OCI-LY7 (cell line): Measurements from ENCODE around the gene IGF1R. TPM values are rescaled to one million over a fixed set of nuclear protein-coding genes. Genes with fewer than 3 reads are reported as not detected.

Experiments
- BruUV-seq: library from RNA; stranded (reverse); fragments of 400-500 nt; replicated peaks from 2 replicates; lab custom pipeline; 2021; lab: Mats Ljungman, UMichigan
- CTCF ChIA-PET: fragments of 300-600 bp; sonication (Branson Sonifier 250); formaldehyde crosslinking; loops from one replicate; lab custom pipeline; 2022; ENCODE audit warnings: antibody characterized with exemption; ENCODE audit not compliant: unreplicated experiment; lab: Charles Lee
- POLR2A ChIA-PET: fragments of 300-600 bp; sonication (Branson Sonifier 250); formaldehyde crosslinking; loops from one replicate; lab custom pipeline; 2022; ENCODE audit warnings: antibody characterized with exemption; lab: Charles Lee
- DNase-seq: peaks from one replicate; pipeline ENCODE4 v3.0.0-alpha.2; 2015; ENCODE audit warnings: low spot score
- H2AFZ ChIP-seq: fragments of 200-600 bp; sonication (generic), shearing (Covaris generic); 2 replicates; pipeline ENCODE4 v1.6.1; 2014; ENCODE audit warnings: mild to moderate bottlenecking, antibody characterized with exemption, low read length, moderate library complexity
- H3K27ac ChIP-seq: fragments of 200-600 bp; sonication (generic); 2 replicates; pipeline ENCODE4 v1.5.1; 2014; ENCODE audit warnings: mixed run types, low read depth, mild to moderate bottlenecking, moderate library complexity, low read length, inconsistent platforms; ENCODE audit not compliant: poor library complexity, severe bottlenecking
- H3K36me3 ChIP-seq: fragments of 200-600 bp; sonication (generic); 2 replicates; pipeline ENCODE4 v1.6.1; 2014; ENCODE audit warnings: mild to moderate bottlenecking, antibody characterized with exemption, low read length, moderate library complexity, mixed read lengths; ENCODE audit not compliant: insufficient read depth
- H3K4me1 ChIP-seq: fragments of 200-600 bp; sonication (generic); 2 replicates; pipeline ENCODE4 v1.5.1; 2014; ENCODE audit warnings: mild to moderate bottlenecking, low read length; ENCODE audit not compliant: insufficient read depth, poor library complexity, severe bottlenecking
- H3K4me2 ChIP-seq: fragments of 200-600 bp; sonication (generic); 2 replicates; pipeline ENCODE4 v1.6.1; 2014; ENCODE audit warnings: mild to moderate bottlenecking, low read length
- H3K4me3 ChIP-seq: fragments of 200-600 bp; sonication (generic); 2 replicates; pipeline ENCODE4 v1.5.1; 2014; ENCODE audit warnings: mild to moderate bottlenecking, low read depth, low read length; ENCODE audit not compliant: poor library complexity, severe bottlenecking
- H3K79me2 ChIP-seq: fragments of 200-600 bp; sonication (generic); 2 replicates; pipeline ENCODE4 v1.6.1; 2016; ENCODE audit warnings: low read depth, mild to moderate bottlenecking, low read length, moderate library complexity, mixed read lengths; ENCODE audit not compliant: insufficient read depth
- H3K9me2 ChIP-seq: fragments of 200-600 bp; sonication (generic); 2 replicates; pipeline ENCODE4 v1.6.1; 2016; ENCODE audit warnings: mild to moderate bottlenecking, low read length, mixed read lengths; ENCODE audit not compliant: insufficient read depth
- H3K9me3 ChIP-seq: fragments of 200-600 bp; sonication (generic); 2 replicates; pipeline ENCODE4 v1.6.1; 2014; ENCODE audit warnings: mild to moderate bottlenecking, mixed run types, low read length, mixed read lengths
- H4K20me1 ChIP-seq: fragments of 200-600 bp; sonication (generic); 2 replicates; pipeline ENCODE4 v1.6.1; 2014; ENCODE audit warnings: mild to moderate bottlenecking, antibody characterized with exemption, low read length, moderate library complexity, mixed read lengths; ENCODE audit not compliant: insufficient read depth
- EZH2phosphoT487 ChIP-seq: fragments of 200-600 bp; sonication (generic); IDR thresholded peaks from 2 replicates; pipeline ENCODE4 v1.6.1; 2018; ENCODE audit warnings: low read depth, borderline replicate concordance, mild to moderate bottlenecking, mixed run types, antibody characterized with exemption, low read length, moderate library complexity, mixed read lengths
- intact Hi-C: fragments of 100-400 bp; cut with micrococcal nuclease; formaldehyde crosslinking; loops from one replicate; pipeline ENCODE4 v1.10.0; 2022; ENCODE audit not compliant: unreplicated experiment
- total RNA-seq, 2 experiments: library from RNA; depleted of rRNA in 1 of 2; stranded (reverse); fragments of >200 nt in 1 of 2; shearing (Covaris generic) in 1 of 2; gene quantifications; 2 replicates each; pipeline ENCODE4 v1.2.3, GENCODE V29; 2014 to 2022
- TF ChIP-seq, protein P1 (sequence below): fragments of 200-600 bp; sonication (generic); conservative IDR thresholded peaks from 2 replicates; pipeline ENCODE4 v1.5.1; 2014; ENCODE audit warnings: mild to moderate bottlenecking, antibody characterized with exemption, low read length, moderate library complexity, mixed read lengths

The IGF1R gene
- total RNA-seq, 2 experiments from 2014 or later: 26.5 to 29.1 TPM

DNA sequence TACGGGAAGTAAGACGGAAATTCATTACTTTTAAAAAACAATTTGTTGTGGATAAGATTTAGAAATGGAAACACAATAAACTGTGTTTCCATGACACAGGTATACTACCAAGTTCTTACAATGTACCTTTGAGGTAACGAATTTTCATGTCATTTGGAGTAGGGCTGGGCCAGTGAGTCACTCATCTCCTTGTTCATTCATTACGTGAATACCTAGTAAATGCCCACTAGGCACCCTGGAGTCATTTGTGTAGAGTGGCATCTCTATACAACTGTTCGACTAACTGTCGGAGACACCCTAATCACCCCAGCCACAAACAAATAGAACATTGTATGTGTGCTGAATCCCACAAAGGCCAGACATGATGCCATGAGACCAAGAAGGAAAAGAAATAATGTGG, 94.8 kb downstream of the IGF1R start:
- Histone ChIP-seq H4K20me1 (peaks cover 22% of the 10 kb centered on the region), H3K9me3 (no peaks in the 10 kb centered on the region), H2AFZ (no peak overlapping the region), H3K27ac (no peak overlapping the region), H3K79me2 (no peaks in the 10 kb centered on the region), H3K9me2 (no peaks in the 10 kb centered on the region), H3K36me3 (no peaks in the 10 kb centered on the region), H3K4me1 (no peaks in the 10 kb centered on the region), H3K4me3 (no peak overlapping the region), H3K4me2 (no peak overlapping the region)
- DNase-seq: no peak
- BruUV-seq: no TSS peak
- POLR2A ChIA-PET: no interaction called here
- TF ChIP-seq, protein P1, sequence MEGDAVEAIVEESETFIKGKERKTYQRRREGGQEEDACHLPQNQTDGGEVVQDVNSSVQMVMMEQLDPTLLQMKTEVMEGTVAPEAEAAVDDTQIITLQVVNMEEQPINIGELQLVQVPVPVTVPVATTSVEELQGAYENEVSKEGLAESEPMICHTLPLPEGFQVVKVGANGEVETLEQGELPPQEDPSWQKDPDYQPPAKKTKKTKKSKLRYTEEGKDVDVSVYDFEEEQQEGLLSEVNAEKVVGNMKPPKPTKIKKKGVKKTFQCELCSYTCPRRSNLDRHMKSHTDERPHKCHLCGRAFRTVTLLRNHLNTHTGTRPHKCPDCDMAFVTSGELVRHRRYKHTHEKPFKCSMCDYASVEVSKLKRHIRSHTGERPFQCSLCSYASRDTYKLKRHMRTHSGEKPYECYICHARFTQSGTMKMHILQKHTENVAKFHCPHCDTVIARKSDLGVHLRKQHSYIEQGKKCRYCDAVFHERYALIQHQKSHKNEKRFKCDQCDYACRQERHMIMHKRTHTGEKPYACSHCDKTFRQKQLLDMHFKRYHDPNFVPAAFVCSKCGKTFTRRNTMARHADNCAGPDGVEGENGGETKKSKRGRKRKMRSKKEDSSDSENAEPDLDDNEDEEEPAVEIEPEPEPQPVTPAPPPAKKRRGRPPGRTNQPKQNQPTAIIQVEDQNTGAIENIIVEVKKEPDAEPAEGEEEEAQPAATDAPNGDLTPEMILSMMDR: no peak
- TF ChIP-seq EZH2phosphoT487: no peak
- intact Hi-C loops: no loop called here
- CTCF ChIA-PET: no interaction called here

DNA sequence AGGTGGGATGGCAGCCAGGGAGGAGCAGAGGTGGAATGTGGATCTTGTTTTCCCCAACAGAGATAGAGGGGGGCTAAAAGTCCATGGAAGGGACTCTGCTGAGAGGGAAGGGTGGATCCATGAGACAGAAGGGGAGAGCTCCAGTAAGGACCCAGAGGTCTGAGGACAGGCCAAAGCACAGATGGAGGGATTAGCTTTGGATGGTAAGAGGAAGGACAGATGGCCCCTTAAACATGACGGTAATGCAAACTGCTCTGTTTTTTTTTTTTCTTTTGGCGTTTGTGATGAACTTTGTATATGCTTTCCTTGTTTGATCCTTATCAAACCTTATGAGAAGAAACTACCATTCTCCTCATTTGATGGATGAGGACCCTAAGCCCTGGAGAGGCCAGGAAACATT, 96.2 kb downstream of the IGF1R start:
- H3K4me1 ChIP-seq: no peaks in the 10 kb centered on the region
- no peak for DNase-seq
- BruUV-seq: no TSS peak
- H3K9me2 ChIP-seq: no peaks in the 10 kb centered on the region
- POLR2A ChIA-PET: interaction anchor here (0.7 to 1.1 kb wide), 2 partner anchors 9 to 25 kb away, joined by 3 to 4 read pairs; no protein-coding TSS in a partner anchor
- H3K4me2 ChIP-seq: no peak overlapping the region
- no peaks in the 10 kb centered on the region for H3K79me2 ChIP-seq
- CTCF ChIA-PET: no interaction called here
- TF ChIP-seq EZH2phosphoT487: no peak
- TF ChIP-seq, protein P1: no peak
- H3K36me3 ChIP-seq: no peaks in the 10 kb centered on the region
- H3K4me3 ChIP-seq: no peak overlapping the region
- H2AFZ ChIP-seq: no peak overlapping the region
- H4K20me1 ChIP-seq: peaks cover 30% of the 10 kb centered on the region
- no peaks in the 10 kb centered on the region for H3K9me3 ChIP-seq
- no peak overlapping the region for H3K27ac ChIP-seq
- intact Hi-C loops: no loop called here

DNA sequence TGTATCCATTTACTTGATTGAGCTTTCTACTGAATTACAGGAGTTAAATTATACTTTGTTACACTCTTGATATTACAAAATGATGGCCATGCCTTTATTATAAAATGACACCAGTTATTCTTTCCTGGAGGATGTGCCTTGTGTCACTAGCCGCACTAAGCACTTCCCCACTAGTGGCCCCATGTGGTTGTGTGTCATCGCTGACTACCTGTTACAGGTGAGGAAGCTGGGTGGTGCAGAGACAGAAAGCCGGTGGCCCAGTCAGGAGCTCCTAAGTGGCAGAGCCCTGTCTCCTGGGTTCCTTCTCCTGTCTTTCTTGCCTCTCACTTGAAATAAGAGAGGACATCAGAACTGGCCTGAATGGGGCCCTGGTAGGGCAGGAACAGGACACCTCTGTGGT, 96.8 kb downstream of the IGF1R start:
- no peaks in the 10 kb centered on the region for H3K9me2 ChIP-seq
- no peak overlapping the region for H2AFZ ChIP-seq
- intact Hi-C loops: no loop called here
- H4K20me1 ChIP-seq: peaks cover 30% of the 10 kb centered on the region
- TF ChIP-seq, protein P1: no peak
- TF ChIP-seq EZH2phosphoT487: no peak
- BruUV-seq: no TSS peak
- no peak overlapping the region for H3K4me3 ChIP-seq
- H3K79me2 ChIP-seq: no peaks in the 10 kb centered on the region
- no peaks in the 10 kb centered on the region for H3K4me1 ChIP-seq
- H3K36me3 ChIP-seq: no peaks in the 10 kb centered on the region
- DNase-seq: no peak
- ChIA-PET POLR2A (interaction anchor here (0.7 to 1.1 kb wide), 3 partner anchors 9 to 24 kb away, joined by 3 to 4 read pairs (median 3); no protein-coding TSS in a partner anchor), CTCF (no interaction called here)
- H3K27ac ChIP-seq: no peak overlapping the region
- no peaks in the 10 kb centered on the region for H3K9me3 ChIP-seq
- no peak overlapping the region for H3K4me2 ChIP-seq
